ACC112 (cell line): ENCODE data around the gene CROT.

Experiments used
- H2AFZ ChIP-seq: fragments of 200-600 bp; sonication (generic); one replicate; pipeline ENCODE4 v1.6.0; 2017; ENCODE audit warnings: antibody characterized with exemption, low read length; ENCODE audit not compliant: unreplicated experiment
- H3K27ac ChIP-seq: fragments of 200-600 bp; sonication (generic); 2 replicates; pipeline ENCODE4 v1.5.1; 2014; ENCODE audit warnings: low read depth, mild to moderate bottlenecking, antibody characterized with exemption, low read length, moderate library complexity
- H3K27me3 ChIP-seq: fragments of 200-600 bp; sonication (generic); 2 replicates; pipeline ENCODE4 v1.6.1; 2014; ENCODE audit warnings: mild to moderate bottlenecking, antibody characterized with exemption, low read length, moderate library complexity, mixed read lengths; ENCODE audit not compliant: insufficient read depth
- H3K36me3 ChIP-seq: fragments of 200-600 bp; sonication (generic); 2 replicates; pipeline ENCODE4 v1.6.1; 2016; ENCODE audit warnings: mild to moderate bottlenecking, antibody characterized with exemption, low read length, moderate library complexity, mixed read lengths; ENCODE audit not compliant: insufficient read depth
- H3K4me1 ChIP-seq: fragments of 200-600 bp; sonication (generic); one replicate; pipeline ENCODE4 v1.6.1; 2016; ENCODE audit warnings: low read length, mixed read lengths; ENCODE audit not compliant: insufficient read depth, unreplicated experiment, control insufficient read depth
- H3K4me3 ChIP-seq: fragments of 200-600 bp; sonication (generic); 2 replicates; pipeline ENCODE4 v1.5.1; 2014; ENCODE audit warnings: mild to moderate bottlenecking, low read depth, low read length
- H3K79me2 ChIP-seq: fragments of 200-600 bp; sonication (generic); one replicate; pipeline ENCODE4 v1.6.0; 2016; ENCODE audit warnings: low read length; ENCODE audit not compliant: control insufficient read depth, unreplicated experiment, insufficient read depth

CROT gene

GRCh38 chr7:87325576-87326370 is 19.7 kb upstream of the CROT start:
- Histone ChIP-seq H3K4me1 (no peaks in the 10 kb centered on the region), H3K79me2 (no peaks in the 10 kb centered on the region), H2AFZ (no peak overlapping the region), H3K4me3 (no peak overlapping the region), H3K36me3 (no peaks in the 10 kb centered on the region; the same call in 1 of the 2 replicates), H3K27me3 (no peaks in the 10 kb centered on the region), H3K27ac (no peak overlapping the region)

GRCh38 chr7:87328281-87328680 is 17.2 kb upstream of the CROT start:
- Histone ChIP-seq H3K27ac (no peak overlapping the region), H3K36me3 (no peaks in the 10 kb centered on the region; the same call in 1 of the 2 replicates), H3K79me2 (no peaks in the 10 kb centered on the region)

GRCh38 chr7:87330316-87330715 is 15.1 kb upstream of the CROT start:
- Histone ChIP-seq H3K79me2 (no peaks in the 10 kb centered on the region), H3K27ac (no peak overlapping the region), H3K36me3 (no peaks in the 10 kb centered on the region; the same call in 1 of the 2 replicates), H3K27me3 (no peaks in the 10 kb centered on the region), H3K4me1 (no peaks in the 10 kb centered on the region), H2AFZ (no peak overlapping the region), H3K4me3 (no peak overlapping the region)

More at GRCh38 chr7:87328281-87328680, 17.2 kb upstream of the CROT start:
- Histone ChIP-seq H3K27me3 (no peaks in the 10 kb centered on the region), H3K4me1 (no peaks in the 10 kb centered on the region), H2AFZ (no peak overlapping the region), H3K4me3 (no peak overlapping the region)

DNA sequence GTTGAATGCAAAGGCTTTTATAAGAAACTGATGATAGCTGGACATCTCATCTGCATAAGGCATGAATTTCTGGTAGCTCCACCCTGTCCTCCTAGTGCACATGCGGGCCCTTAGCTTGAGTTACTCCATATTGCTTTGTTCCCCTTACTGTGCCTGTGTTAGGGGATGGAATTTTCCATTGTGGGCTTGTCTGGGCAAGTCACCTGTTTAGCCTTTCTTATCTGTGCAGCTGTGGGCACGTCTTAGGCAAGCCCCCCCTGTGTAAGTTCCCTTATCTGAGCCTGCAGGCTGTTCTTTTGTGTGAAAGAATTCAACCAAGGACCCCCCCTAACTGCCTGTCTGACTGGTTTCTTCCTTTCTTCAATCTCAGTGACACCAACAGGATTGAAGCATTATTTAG is 14.5 kb upstream of the CROT start:
- Histone ChIP-seq H3K27ac (no peak overlapping the region), H3K36me3 (no peaks in the 10 kb centered on the region; the same call in 1 of the 2 replicates), H3K79me2 (no peaks in the 10 kb centered on the region), H2AFZ (no peak overlapping the region), H3K27me3 (no peaks in the 10 kb centered on the region), H3K4me3 (no peak overlapping the region), H3K4me1 (no peaks in the 10 kb centered on the region)

DNA sequence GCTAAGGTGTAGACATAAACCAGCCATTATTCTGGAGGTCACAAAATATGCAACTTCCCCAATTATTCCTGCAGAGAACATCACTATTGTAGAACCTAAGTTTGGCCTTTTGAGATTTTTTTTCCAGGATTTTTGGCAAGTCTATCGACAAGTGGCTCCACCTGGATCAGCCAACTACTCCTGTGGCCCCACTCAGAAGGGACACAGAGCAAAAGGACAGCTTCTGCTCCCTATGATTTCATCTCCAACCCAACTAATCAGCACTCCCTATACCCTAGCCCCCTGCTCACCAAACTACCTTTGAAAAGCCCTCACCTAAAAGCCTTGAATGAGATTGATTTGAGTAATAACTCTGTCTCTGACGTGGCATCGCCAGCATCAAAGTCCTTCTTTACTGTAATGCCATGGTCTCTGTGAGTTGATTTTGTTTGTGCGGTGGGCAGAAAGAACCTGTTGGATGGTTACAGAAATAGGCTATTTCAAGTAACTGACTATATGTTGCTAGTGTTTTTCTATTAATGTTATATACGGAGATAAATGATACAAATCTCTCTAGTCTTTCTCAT is 13.7 kb upstream of the CROT start:
- Histone ChIP-seq H3K27me3 (no peaks in the 10 kb centered on the region), H3K4me1 (no peaks in the 10 kb centered on the region), H2AFZ (no peak overlapping the region), H3K4me3 (no peak overlapping the region), H3K79me2 (no peaks in the 10 kb centered on the region), H3K36me3 (no peaks in the 10 kb centered on the region; the same call in 1 of the 2 replicates), H3K27ac (no peak overlapping the region)

DNA sequence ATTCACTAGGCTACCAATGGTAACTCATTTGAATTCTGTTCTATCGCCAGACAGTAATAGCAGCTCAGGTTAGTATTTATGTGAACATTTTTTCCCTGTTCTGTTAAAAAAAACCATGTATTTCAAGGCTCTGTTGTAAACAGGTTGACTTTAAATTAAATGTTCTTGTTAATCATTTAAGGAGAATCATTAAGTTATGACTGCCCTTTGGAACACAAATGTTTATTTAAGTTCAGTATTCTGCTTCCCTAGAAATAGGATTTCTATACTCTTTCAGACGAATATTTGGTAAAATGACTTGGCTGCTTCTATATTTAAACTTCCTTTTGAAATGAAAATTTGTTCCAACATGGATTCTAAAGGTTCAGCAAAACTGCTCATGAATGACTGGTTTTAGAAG is 13.1 kb upstream of the CROT start:
- Histone ChIP-seq H3K36me3 (no peaks in the 10 kb centered on the region; the same call in 1 of the 2 replicates), H3K79me2 (no peaks in the 10 kb centered on the region), H3K27me3 (no peaks in the 10 kb centered on the region), H3K27ac (no peak overlapping the region), H3K4me3 (no peak overlapping the region), H2AFZ (no peak overlapping the region), H3K4me1 (no peaks in the 10 kb centered on the region)

DNA sequence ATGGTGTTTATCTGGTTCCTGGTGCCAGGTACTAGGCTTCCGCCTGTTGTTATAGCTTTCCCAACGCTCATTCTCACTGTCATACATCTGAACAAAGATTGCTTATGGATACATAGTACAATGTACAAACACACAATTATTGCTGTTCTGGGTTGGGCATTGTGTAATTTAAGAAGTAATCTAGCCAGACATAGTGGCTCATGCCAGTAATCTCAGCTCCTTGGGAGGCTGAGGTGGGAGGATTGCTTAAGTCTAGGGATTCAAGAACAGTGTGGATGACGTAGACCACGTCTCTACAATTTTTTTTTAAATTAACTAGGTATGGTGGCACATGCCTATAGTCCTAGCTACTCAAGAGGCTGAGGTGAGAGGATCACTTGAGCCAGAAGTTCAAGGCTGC is 9.3 kb upstream of the CROT start:
- Histone ChIP-seq H3K4me1 (no peaks in the 10 kb centered on the region), H3K27me3 (no peaks in the 10 kb centered on the region), H3K79me2 (no peaks in the 10 kb centered on the region), H3K36me3 (no peaks in the 10 kb centered on the region; the same call in 1 of the 2 replicates), H3K27ac (no peak overlapping the region), H2AFZ (no peak overlapping the region), H3K4me3 (no peak overlapping the region)

GRCh38 chr7:87337331-87337730 is 8.1 kb upstream of the CROT start:
- Histone ChIP-seq H3K4me1 (peaks cover 2% of the 10 kb centered on the region), H3K79me2 (peaks cover 1% of the 10 kb centered on the region), H3K36me3 (no peaks in the 10 kb centered on the region; the same call in 1 of the 2 replicates), H3K27ac (no peak overlapping the region), H3K4me3 (no peak overlapping the region), H3K27me3 (no peaks in the 10 kb centered on the region), H2AFZ (no peak overlapping the region)

DNA sequence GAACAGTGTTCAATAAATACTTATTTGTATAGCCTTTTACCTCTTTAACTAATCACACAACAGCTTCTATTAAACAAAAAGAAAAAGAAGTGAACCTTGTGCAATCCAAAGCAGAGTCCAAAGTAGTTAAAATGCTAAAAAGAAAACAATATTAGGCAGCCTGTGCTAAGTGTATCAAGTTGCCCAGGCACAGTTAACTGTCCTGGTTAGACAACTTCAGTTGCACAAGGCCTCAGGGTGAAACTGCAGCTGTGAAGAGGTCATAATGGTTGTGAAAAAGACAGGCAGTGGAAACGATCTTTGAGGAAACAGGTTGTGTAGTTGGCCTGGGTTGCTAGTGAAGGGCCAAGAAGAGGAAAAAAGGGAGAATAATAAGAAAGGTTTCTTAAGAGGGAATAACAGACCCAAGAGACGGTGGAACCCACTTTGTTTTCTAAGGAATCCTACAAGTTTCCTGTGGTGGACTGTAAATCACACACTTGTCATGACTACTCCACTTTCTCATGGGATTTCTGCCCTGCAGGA is 6.0 kb upstream of the CROT start:
- no peaks in the 10 kb centered on the region for H3K27me3 ChIP-seq
- no peaks in the 10 kb centered on the region; the same call in 1 of the 2 replicates for H3K36me3 ChIP-seq
- peaks cover 21% of the 10 kb centered on the region for H3K4me1 ChIP-seq
- H3K4me3 ChIP-seq: no peak overlapping the region
- no peak overlapping the region for H2AFZ ChIP-seq
- no peak overlapping the region for H3K27ac ChIP-seq
- H3K79me2 ChIP-seq: peaks cover 7% of the 10 kb centered on the region

DNA sequence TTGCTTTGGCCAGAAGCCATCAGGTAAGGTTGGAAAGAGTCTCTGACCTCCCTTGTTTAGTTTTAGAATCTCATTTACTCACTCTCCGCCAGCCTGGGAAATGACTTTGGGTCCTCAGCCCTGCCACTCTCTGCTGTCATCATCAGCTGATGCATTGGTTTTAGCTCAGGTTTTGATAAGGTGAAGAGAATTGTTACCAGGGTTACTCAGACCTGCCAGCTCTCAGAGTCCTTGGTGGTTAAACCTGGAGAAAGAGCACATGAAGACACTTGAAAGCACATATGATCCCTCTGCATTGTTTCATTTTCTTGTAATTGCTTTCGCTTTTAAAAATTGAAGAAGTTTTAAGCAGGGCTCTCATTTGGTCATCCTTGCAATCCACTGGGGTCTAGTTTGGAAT is 4.0 kb upstream of the CROT start:
- H2AFZ ChIP-seq: no peak overlapping the region
- no peaks in the 10 kb centered on the region; the same call in 1 of the 2 replicates for H3K36me3 ChIP-seq
- peaks cover 7% of the 10 kb centered on the region for H3K79me2 ChIP-seq
- H3K27me3 ChIP-seq: no peaks in the 10 kb centered on the region
- no peak overlapping the region for H3K4me3 ChIP-seq
- no peak overlapping the region for H3K27ac ChIP-seq
- peaks cover 26% of the 10 kb centered on the region for H3K4me1 ChIP-seq
